Liver (tissue), 3 donors: ENCODE measurements around the gene SLMAP.

Source experiments
- ATF3 ChIP-seq: IDR thresholded peaks from 2 replicates; pipeline ENCODE4 v1.6.1; 2016; ENCODE audit warnings: antibody characterized with exemption
- HNF4G ChIP-seq: IDR thresholded peaks from 2 replicates; pipeline ENCODE4 v1.6.1; 2016; ENCODE audit warnings: antibody characterized with exemption
- TF ChIP-seq, protein P1 (sequence below): fragments of 150-350 bp; IDR thresholded peaks from 2 replicates; pipeline ENCODE4 v1.5.1; 2017; ENCODE audit warnings: improper control_type of control experiment, low read depth, low read length; ENCODE audit not compliant: missing input control
- donor health status: healthy.
- donor health status: healthy.

- TF ChIP-seq, protein P1, sequence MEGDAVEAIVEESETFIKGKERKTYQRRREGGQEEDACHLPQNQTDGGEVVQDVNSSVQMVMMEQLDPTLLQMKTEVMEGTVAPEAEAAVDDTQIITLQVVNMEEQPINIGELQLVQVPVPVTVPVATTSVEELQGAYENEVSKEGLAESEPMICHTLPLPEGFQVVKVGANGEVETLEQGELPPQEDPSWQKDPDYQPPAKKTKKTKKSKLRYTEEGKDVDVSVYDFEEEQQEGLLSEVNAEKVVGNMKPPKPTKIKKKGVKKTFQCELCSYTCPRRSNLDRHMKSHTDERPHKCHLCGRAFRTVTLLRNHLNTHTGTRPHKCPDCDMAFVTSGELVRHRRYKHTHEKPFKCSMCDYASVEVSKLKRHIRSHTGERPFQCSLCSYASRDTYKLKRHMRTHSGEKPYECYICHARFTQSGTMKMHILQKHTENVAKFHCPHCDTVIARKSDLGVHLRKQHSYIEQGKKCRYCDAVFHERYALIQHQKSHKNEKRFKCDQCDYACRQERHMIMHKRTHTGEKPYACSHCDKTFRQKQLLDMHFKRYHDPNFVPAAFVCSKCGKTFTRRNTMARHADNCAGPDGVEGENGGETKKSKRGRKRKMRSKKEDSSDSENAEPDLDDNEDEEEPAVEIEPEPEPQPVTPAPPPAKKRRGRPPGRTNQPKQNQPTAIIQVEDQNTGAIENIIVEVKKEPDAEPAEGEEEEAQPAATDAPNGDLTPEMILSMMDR = no peak
- TF ChIP-seq ATF3 (no peak), HNF4G (no peak)
These were observed 71.6 kb downstream of the SLMAP start for GRCh38 chr3:57827757-57828156.
